ENCODE measurements around the gene NCKAP1.
"Not testable (repeated sequence)": the region's sequence is repeated elsewhere in the genome, so short reads cannot be mapped to it uniquely, and the experiment has no call there.

The NCKAP1 gene

DNA sequence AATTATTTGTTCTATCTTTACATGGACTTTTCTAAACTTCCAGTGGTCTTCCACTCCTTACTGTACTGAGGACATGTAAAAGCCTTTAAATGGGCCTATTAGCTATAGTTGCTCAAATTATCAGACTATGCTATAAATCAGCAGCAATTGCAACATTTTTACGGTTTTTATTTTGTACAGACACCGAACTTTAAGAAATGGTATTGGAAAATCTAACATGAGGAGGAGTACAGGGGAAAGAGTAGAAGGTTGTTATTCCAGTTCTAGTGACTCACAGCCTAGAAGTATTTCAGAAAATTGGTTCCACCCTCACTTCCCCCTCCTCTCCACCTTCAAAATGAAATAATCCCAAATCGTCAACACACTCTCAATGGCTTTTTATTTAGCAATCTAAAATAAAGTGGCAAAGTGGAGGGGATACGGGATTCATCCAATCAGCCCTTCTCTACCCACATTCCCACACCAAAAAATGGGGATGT is 1.1 kb downstream of the NCKAP1 start:
- DNase-seq = no peak

DNA sequence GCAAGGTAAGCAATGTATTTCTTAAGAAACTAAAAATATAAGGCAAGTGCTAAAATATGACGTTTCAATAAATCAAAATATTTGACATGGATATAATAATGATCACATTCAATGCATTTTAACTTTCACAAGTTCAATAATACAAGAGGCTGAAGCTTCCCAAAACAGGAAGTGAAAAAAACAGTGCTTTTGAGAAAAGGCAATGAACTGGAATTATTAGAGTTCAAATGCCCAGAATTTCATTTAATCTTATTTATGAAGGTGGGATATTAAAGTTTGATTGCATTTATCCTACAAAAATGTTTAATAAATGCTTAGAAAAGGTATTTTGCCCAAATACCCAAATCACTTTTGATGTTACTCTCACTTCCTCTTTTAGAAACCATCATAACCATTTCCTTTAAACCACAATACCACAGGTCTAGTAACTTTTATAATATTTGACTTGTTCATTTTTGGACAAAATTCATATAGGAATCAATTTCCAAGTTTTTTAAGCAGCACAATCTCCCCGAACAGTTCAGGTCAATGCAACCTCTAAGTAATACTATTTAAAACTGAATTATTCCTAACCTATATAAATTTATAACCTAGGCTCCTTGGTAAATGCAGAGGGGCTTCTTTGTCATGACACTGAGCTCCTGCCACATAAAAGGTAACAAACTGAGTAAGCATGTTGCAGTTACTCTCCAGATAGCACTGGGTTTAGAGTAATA is 2.1 kb downstream of the NCKAP1 start:
- no peak for DNase-seq

DNA sequence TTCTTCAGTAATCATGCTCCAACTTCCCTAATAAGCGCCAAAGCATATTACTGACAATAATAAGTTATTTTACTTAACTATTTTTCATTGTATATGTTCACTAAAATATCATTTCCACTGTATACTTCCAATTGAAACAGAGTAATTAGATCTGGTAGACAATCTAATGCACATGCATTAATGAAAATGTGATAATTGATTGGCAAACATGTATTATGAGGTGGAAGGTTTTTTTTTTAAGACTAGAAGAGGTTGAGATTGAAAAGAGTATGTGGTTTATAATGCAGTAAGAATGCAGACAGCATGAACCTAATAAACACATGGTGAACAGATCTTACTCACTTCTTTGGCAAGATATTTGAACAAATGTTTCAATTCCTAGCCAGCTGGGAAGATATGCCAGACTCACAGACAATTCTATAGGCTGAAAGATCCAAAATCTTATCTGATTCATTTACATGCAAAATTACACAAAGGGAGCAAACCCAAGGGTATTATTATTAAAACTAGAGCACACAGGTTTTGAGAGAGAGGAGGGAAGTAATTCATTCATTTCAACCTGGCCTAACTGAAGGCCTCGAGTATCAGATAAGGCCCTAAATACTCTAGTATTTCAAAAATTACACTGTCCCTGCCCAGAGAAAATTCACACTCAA is 2.8 kb downstream of the NCKAP1 start:
- no peak for DNase-seq

DNA sequence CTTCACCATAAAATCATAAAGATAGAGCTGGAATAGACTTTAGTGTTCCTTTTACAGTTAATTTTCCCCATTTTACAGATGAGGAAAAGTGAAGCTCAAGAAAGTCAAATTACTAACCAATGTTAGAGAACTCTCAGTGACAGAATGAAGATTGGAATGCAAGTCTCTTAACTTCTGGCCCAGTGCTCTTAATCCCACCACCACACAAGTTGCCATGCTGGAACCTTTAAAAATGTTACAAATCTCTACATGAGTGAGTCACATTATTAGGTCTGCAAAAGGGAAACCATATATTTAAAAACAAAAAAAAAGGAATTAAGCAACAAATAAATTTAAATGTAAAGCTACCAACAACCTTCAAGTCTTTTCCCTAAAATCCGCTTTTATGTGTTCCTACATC is 3.5 kb downstream of the NCKAP1 start:
- no peak for DNase-seq

DNA sequence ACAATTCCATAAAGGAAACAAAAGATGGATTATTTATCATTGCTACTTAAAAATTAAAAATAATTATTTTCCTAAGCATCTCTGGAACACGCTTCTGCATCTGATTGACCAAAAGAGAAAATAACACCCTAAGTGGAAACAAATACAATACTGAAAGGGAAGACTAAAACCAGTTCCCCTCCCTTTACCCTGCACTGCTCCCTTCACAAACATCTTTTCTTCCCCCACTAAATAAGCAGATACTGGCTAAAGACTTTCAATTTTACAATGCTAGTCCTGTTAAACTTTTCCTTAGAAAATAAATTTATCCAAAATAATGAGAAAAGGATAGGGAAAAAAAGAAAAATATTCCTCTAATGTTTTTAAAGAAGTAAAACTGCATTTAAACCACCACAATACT is 4.3 kb downstream of the NCKAP1 start:
- DNase-seq = no peak

DNA sequence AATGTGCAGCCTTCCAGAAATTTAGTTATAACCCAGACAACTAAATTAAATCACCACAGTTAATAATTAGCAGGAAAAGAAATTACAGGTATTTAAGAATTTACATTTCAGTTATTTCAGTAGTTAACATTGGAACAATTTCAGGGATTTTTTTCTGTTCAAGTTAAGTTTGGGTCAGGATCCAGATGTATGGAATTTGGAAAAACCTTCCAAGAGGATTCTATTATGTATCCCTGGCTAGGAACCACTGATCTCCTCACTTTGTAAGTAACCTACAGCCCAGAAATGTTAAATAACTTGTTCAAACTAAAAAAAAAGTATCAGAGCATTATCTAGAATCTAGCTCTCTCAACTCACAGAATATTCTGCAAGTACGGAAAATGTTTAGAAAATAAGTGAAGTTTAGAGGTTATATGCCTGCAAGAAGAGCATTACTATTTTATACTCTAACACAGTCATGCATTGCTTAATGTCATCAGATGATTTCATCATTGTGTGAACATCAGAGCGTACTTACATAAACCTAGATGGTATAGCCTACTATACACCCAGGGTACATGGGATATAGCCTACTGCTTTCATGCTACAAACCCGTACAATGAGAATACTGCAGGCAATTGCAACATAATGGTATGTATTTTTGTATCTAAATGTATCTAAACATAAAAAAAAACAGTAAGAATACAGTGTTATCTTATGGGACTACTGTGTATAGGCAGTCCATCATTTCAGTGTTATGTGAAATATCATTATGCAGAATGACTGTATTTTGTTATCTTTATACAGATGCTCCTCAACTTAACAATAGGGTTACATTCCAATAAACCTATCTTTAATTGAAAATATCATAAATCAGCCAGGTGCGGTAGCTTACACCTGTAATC is 6.1 kb downstream of the NCKAP1 start:
- DNase-seq = no peak

DNA sequence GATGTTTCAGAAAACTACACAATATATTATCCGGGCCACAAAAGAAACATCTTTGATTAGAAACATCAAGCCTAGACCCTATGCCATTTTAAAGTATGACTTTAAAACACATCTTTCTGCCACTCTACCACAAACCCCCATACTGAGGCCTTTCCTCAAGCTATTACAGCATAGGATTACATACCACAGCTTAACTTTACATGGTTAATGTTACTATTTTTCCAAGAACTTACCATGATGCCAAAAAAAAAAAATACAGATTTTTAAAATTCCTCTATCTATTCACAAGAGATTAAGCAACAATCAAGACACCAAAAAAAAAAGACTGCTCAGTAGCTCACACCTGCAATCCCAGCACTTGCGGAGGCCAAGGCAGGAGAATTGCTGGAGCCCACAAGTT is 9.0 kb downstream of the NCKAP1 start:
- no peak for DNase-seq

DNA sequence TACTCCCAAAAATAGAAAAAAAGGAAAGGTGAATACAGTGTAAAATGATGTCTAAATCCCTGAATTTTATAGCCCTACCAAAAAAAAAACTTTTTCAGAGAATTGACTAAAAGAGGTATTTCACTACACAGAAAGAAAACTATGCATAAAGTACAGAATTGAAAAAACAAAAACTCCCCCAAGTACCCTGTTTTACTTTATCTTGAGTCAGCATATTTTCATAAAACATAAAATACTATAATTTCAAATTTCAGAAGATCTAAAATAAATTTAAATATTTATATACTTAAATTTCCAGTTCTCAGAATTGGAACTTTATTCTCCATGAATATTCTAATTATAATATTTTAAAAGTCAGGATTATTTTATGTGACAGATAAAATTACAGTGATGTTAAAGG is 10.1 kb downstream of the NCKAP1 start:
- no peak for DNase-seq

DNA sequence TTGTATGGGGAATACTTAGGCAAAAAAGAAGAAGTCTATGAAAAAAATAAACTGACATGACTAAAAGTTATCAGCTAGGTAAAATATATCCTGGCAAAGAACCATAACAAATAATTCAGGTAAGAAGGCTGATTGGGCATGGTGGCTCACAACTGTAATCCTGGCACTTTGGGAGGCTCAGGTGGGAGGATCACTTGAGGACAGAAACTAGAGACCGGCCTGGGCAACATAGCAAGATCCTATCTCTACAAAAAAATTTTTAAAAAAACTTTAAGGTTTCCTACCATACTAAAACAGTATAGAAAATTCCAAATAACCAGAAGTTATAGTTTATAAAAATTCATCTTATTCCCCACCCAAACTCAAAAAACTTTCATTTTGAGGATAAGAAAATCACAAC is 10.8 kb downstream of the NCKAP1 start:
- no peak for DNase-seq

DNA sequence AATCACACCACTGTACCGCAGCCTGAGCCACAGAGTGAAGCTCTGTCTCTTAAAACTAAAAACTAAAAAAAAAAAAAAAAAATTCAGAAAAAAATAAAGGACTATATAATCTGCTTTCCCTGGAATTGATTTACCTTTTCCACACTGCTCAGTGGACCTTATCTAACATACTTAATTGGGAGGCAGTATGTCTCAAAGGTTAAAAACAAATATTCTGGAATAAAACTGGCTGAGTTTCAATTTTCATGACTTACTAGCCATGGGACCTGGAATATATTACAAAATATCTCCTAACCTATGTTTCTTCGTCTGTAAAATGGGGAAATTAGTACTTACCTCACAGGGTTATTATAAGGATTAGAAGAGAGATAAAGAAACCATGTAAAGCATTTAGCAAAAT is 11.8 kb downstream of the NCKAP1 start:
- DNase-seq = no peak

DNA sequence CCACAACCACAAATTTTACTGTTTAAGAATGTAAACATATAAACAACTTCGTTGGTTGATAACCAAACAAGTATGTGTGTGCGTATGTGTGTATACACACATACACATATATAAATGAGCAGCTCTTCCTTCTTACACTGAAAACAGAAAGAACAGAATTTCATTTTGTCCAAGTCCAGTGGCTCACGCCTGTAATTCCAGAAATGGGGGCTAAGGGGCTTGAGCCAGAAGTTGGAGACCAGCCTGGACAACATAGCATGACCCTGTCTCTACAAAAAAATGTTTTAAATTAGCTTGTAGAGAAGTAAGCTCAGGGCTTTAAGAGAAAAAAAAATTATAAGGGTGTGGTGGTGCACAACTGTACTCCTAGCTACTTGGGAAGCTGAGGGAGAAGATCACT is 12.3 kb downstream of the NCKAP1 start:
- DNase-seq = no peak

DNA sequence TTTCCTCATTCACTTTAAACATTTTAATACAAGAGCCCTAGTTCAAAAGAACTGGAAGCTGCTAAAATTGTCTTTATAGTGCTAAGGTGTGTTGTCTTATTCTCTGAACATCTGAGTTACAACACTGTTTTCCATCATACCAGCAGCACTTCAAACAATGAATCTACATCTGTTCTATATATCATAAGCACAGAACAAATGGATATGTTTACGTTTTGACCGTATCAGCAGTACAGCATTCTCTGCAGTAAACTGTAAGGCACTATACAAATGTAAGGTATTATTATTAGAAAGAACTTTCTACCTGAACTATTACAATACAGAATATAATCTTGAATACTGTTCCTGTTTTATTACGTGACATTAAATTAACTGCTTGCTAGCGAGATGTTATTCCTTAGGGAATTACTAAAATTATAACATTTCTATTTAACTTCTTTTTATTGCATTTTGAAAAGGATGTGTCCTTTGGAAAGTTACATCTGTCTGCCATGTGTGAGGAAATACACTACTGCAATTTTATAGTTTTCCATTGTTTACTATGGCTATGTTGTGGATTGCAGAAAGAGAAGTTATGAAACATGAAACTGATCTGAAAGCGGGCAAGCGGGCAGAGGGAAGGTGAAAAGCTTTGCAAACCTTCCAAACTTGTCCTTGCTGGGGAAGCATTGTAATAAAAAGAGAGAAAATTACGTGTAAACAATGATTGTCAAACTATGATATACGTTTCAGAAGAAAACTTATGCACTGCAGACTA is 13.7 kb downstream of the NCKAP1 start:
- no peak for DNase-seq

DNA sequence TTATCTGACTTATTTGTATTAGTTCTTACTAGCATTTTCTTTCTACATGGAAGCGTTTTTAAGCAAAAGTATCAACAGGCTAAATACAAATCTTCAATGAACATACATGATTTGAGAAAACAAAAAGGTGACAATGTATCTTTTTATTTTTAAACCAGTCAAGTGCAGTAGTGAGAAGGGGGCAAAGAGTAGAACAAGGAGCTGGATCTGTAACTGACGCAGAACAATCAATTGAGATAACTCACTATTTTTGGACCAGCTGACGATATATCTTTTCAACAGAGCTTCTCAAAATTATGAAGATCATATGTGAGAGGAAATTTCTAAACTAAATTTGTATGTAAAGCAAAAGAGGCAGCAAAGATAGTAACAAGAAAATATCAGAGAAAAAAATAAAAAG is 15.5 kb downstream of the NCKAP1 start:
- DNase-seq = no peak

DNA sequence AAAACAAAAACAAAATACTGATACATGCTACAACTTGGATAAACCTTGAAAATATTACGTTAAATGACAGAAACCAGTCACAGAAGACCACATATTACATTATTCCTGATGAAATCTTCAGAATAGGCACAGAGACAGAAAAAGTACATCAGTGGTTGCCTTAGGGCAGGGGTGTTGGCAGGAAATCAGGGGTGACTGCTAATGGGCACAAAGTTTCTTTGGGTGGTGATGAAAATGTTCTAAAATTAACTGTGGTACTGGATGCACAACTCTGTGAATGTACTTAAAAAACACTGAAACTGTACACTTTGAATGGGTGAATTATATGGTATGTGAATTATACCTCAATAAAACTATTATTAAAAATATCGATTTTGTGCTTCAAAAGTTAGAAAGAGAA is 16.6 kb downstream of the NCKAP1 start:
- no peak for DNase-seq

DNA sequence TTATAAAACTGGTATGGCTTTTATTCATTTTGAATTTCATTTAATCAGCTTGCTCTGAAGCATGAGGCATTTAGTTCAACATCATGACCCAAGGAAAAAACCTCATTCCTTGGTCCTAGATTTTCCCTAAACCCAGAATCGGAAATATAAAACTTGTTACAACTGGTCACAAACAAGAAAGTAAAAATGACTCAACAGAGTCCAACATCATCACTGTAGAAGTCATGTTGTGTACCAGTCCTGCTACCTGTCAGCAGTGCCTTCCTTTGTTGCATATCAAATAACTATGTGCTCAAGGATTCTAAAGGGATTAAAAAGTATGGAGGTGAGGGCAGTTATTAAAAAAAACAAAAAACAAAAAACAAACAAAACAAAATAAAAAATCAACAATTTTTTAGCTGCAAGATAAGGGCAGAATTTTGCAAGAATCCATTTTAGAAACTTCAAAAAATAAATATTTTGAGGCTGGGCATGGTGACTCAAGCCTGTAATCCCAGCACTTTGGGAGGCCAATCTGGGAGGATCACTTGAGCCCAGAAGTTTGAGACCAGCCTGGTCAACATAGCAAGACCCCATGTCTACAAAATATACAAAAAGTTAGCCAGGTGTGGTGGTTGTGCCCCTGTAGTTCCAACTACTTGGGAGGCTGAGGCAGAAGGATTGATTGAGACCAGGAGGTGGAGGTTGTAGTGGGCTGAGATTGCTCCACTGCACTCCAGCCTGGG is 18.4 kb downstream of the NCKAP1 start:
- DNase-seq = no peak

DNA sequence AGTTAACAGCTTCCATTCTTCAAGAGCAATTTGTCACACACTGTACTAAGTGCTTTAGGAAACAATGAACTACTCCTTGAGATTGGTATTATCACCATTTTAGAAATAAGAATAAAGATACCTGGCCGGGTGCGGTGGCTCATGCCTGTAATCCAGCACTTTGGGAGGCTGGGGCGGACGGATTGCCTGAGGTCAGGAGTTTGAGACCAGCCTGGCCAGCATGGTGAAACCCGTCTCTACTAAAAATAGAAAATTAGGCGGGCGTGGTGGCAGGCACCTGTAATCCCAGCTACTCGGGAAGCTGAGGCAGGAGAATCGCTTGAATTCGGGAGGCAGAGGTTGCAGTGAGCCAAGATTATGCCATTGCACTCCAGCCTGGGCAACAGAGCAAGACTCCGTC is 20.4 kb downstream of the NCKAP1 start:
- not testable (repeated sequence) for DNase-seq

DNA sequence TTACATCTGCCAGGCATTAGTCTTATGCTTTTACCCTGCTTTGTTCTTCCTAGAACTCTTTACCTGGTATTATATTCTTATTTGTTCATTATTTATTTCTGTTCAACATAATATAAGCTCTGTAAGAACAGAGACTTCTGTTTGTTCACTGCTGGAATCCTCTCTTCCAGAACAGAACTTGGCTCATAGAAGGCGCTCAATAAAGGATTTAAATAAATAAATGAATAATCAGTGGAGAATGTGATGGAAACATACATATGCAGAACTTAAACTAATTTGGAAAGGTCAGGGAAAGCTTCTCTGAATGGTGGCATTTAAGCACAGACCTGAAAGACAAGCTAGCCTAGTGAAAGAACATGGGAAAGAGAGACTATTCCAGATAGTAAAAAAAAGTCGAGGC is 24.3 kb downstream of the NCKAP1 start:
- no peak for DNase-seq

DNA sequence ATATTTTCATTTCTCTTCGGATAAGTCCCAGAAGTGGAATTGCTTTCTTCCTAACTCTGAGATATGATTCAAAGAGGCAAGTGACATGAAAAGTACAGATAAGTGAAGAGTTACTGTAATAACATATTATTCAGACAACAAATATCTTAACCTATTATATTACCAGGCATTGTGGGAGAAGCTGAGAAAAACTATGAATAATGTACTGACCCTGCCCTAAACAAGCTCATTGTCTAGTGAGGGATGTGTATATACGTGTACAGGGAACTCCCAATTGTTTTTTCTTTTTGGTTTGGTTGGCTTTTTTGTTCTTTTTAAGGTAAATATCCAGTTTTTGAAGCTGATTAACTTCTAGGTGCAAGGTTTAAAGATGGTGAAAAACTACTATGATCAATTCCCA is 26.5 kb downstream of the NCKAP1 start:
- DNase-seq = no peak

DNA sequence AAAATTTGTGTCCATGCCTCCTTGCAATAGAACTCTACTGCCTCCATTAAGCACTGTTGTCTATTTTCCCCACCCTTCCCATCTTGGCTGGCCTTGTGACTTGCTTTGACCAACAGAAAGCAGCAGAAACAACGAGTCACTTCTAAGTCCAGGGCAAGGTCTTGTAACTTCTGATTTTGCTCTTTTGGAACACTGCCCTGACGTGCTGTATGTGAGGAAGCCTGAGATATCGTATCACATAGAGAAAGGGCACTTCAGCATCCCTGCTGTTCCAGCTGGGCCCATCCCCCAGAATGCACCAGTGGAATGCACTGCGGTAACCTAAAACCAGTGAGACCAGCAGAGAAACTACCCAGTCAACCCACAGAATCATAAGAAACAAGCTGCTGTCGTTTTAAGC is 28.1 kb downstream of the NCKAP1 start:
- no peak for DNase-seq

DNA sequence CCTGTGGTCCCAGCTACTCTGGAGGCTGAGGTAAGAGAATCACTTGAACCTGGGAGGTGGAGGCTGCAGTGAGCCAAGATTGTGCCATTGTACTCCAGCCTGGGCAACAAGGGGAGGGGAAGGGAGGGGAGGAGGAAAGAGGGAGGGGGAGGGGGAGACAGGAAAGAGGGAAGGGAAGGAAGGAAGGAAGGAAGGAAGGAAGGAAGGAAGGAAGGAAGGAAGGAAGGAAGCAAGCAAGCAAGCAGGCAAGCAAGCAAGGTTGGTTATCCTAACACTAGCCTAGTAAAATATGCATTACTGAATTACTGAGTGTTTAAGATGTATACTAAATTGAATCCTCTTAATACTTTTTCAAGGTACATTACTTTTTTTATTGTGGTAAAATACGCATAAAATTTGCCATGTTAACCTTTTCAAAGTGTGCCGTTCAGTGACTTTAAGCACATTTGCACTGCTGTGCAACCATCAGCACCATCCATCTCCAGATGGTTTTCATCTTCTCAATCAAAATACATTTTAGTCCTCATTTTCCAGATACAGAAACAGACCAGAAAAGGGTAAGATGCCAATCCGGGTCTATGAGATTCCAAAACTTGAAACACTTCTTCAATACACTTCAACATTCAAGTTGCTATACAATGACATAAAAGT is 28.9 kb downstream of the NCKAP1 start:
- no peak for DNase-seq

DNA sequence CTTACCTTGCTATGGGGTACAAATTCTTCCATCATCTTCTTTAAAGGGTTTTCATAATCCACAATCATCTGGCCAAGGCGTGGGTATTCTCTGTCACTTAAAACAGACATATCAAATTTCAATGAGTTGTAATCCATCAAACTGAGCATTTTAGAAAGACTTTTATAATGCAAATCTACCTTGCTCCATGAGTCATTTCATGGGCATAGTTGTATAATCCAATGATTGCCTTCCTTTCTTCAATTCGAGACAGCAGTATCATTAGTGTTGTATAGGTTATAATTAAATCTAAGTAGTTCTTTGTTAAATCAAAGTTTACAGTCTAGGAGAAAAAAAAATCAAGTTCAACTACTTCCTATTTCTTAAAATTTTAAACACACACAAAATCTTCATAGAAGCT is 36.3 kb downstream of the NCKAP1 start:
- no peak for DNase-seq

DNA sequence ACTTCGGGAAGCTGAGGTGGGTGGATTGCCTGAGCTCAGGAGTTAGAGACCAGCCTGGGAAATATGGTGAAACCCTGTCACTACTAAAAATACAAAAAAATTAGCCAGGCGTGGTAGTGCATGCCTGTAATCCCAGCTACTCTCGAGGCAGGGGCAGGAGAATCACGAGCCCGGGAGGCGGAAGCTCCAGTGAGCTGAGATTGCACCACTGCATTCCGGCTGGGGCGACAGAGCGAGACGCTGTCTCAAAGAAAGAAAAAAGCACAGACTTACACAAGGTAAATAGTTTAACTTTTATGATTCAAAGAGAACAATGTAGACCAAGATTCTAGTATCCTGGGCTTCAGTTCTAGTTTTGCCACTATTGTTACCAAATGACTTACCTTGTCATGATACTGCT is 37.4 kb downstream of the NCKAP1 start:
- DNase-seq = no peak
